ENCODE results near the gene MAN1A2. TPM values are rescaled to one million over a fixed set of nuclear protein-coding genes. Genes with fewer than 3 reads are reported as not detected.
"Not testable (repeated sequence)": the region's sequence is repeated elsewhere in the genome, so short reads cannot be mapped to it uniquely, and the experiment has no call there.

The MAN1A2 gene
- total RNA-seq, 1 experiment from 2014 or later, result 33.4 TPM

- POLR2A ChIA-PET, result no interaction called here
- Mint-ChIP-seq H3K4me1 (ENCODE audit: insufficient read depth, unreplicated experiment) (peaks cover 6% of the 10 kb centered on the region), H3K9me3 (ENCODE audit: unreplicated experiment) (peaks cover 8% of the 10 kb centered on the region), H3K27me3 (ENCODE audit: insufficient read depth, unreplicated experiment) (no peaks in the 10 kb centered on the region), H3K27ac (ENCODE audit: low read depth, unreplicated experiment) (no peak overlapping the region), H3K4me3 (ENCODE audit: unreplicated experiment) (no peak overlapping the region), H3K36me3 (ENCODE audit: insufficient read depth, unreplicated experiment) (peaks cover 29% of the 10 kb centered on the region)
- CTCF ChIA-PET, result interaction anchor here (0.7 to 0.8 kb wide), 3 partner anchors 55 to 1385 kb away, joined by 3 read pairs; no protein-coding TSS in a partner anchor
- TF ChIP-seq CTCF (IDR thresholded peaks at IDR 0.05; ENCODE audit: unreplicated experiment), result no peak
- intact Hi-C loops (cut with micrococcal nuclease), result no loop called here
- BruUV-seq (replicated peaks), result no TSS peak
- DNase-seq (ENCODE audit: unreplicated experiment), result no peak
Measured at GRCh38 chr1:117452216-117452615, 85.0 kb downstream of the MAN1A2 start.

- Mint-ChIP-seq H3K9me3 (ENCODE audit: unreplicated experiment) (peaks cover 8% of the 10 kb centered on the region), H3K27ac (ENCODE audit: low read depth, unreplicated experiment) (no peak overlapping the region), H3K4me1 (ENCODE audit: insufficient read depth, unreplicated experiment) (no peaks in the 10 kb centered on the region), H3K4me3 (ENCODE audit: unreplicated experiment) (no peak overlapping the region), H3K36me3 (ENCODE audit: insufficient read depth, unreplicated experiment) (peaks cover 29% of the 10 kb centered on the region), H3K27me3 (ENCODE audit: insufficient read depth, unreplicated experiment) (no peaks in the 10 kb centered on the region)
- TF ChIP-seq CTCF (IDR thresholded peaks at IDR 0.05; ENCODE audit: unreplicated experiment), result no peak
- ChIA-PET POLR2A (interaction anchor here (0.7 kb wide), 1 partner anchor 1952 kb away, joined by 3 read pairs; no protein-coding TSS in a partner anchor), CTCF (no interaction called here)
- intact Hi-C loops (cut with micrococcal nuclease), result no loop called here
- no peak for DNase-seq (ENCODE audit: unreplicated experiment)
- no TSS peak for BruUV-seq (replicated peaks)
Measured at GRCh38 chr1:117453958-117454357, 86.7 kb downstream of the MAN1A2 start.

- H3K4me1 Mint-ChIP-seq (ENCODE audit: insufficient read depth, unreplicated experiment); intact Hi-C loops (cut with micrococcal nuclease); H3K27me3 Mint-ChIP-seq (ENCODE audit: insufficient read depth, unreplicated experiment); POLR2A ChIA-PET; H3K27ac Mint-ChIP-seq (ENCODE audit: low read depth, unreplicated experiment); DNase-seq (ENCODE audit: unreplicated experiment); H3K4me3 Mint-ChIP-seq (ENCODE audit: unreplicated experiment); BruUV-seq (replicated peaks); H3K9me3 Mint-ChIP-seq (ENCODE audit: unreplicated experiment); H3K36me3 Mint-ChIP-seq (ENCODE audit: insufficient read depth, unreplicated experiment): not testable (repeated sequence)
- CTCF ChIA-PET, result interaction anchor here (0.6 kb wide), 1 partner anchor 305 kb away, joined by 5 read pairs; no protein-coding TSS in a partner anchor
Measured at GRCh38 chr1:117458410-117458809, 91.2 kb downstream of the MAN1A2 start.

- BruUV-seq (replicated peaks), result no TSS peak
- peak; percentile 5 for DNase-seq (ENCODE audit: unreplicated experiment)
- ChIA-PET POLR2A (no interaction called here), CTCF (interaction anchor here (0.5 kb wide), 1 partner anchor 8 kb away, joined by 4 read pairs; no protein-coding TSS in a partner anchor)
- TF ChIP-seq CTCF (IDR thresholded peaks at IDR 0.05; ENCODE audit: unreplicated experiment), result no peak
- Mint-ChIP-seq H3K4me1 (ENCODE audit: insufficient read depth, unreplicated experiment) (no peaks in the 10 kb centered on the region), H3K9me3 (ENCODE audit: unreplicated experiment) (no peaks in the 10 kb centered on the region), H3K27me3 (ENCODE audit: insufficient read depth, unreplicated experiment) (no peaks in the 10 kb centered on the region), H3K4me3 (ENCODE audit: unreplicated experiment) (no peak overlapping the region), H3K36me3 (ENCODE audit: insufficient read depth, unreplicated experiment) (no peaks in the 10 kb centered on the region), H3K27ac (ENCODE audit: low read depth, unreplicated experiment) (no peak overlapping the region)
- intact Hi-C loops (cut with micrococcal nuclease), result no loop called here
Measured at GRCh38 chr1:117466761-117467160, 99.5 kb downstream of the MAN1A2 start.

GRCh38 chr1:117467336-117467735 lies 100.1 kb downstream of the MAN1A2 start:
- TF ChIP-seq CTCF (IDR thresholded peaks at IDR 0.05; ENCODE audit: unreplicated experiment), result no peak
- no peaks in the 10 kb centered on the region for H3K9me3 Mint-ChIP-seq (ENCODE audit: unreplicated experiment)
- no peaks in the 10 kb centered on the region for H3K4me1 Mint-ChIP-seq (ENCODE audit: insufficient read depth, unreplicated experiment)
- ChIA-PET POLR2A (no interaction called here), CTCF (no interaction called here)
- intact Hi-C loops (cut with micrococcal nuclease), result no loop called here
- no TSS peak for BruUV-seq (replicated peaks)
- H3K27ac Mint-ChIP-seq (ENCODE audit: low read depth, unreplicated experiment), result no peak overlapping the region
- no peak overlapping the region for H3K4me3 Mint-ChIP-seq (ENCODE audit: unreplicated experiment)
- DNase-seq (ENCODE audit: unreplicated experiment), result no peak
- no peaks in the 10 kb centered on the region for H3K27me3 Mint-ChIP-seq (ENCODE audit: insufficient read depth, unreplicated experiment)
- H3K36me3 Mint-ChIP-seq (ENCODE audit: insufficient read depth, unreplicated experiment), result no peaks in the 10 kb centered on the region

All from MCF 10A (cell line).